Hypothalamus (tissue), 51 donors: Measurements from ENCODE around the gene BBC3.
"Not testable (repeated sequence)": the region's sequence is repeated elsewhere in the genome, so short reads cannot be mapped to it uniquely, and the experiment has no call there.

Experiments
- DNase-seq, 51 donors: peaks; one replicate each; lab custom pipeline; 2025; lab: John Stamatoyannopoulos, UW

BBC3 gene

GRCh38 chr19:47230921-47231214 is at the start of gene BBC3:
TSS of gene BBC3 (minus strand) at chr19:47231199. CDS start at chr19:47228431, 2,768 bp downstream.
- no peak for DNase-seq

- no peak for DNase-seq
These were observed 49.3 kb upstream of the BBC3 start for GRCh38 chr19:47280183-47280797.

- DNase-seq = not testable (repeated sequence)
These were observed 45.5 kb upstream of the BBC3 start for GRCh38 chr19:47276513-47276912.

- peak in 6 of 51 donors; percentile 10 to 44 (median 24) for DNase-seq
These were observed 44.9 kb upstream of the BBC3 start for GRCh38 chr19:47275791-47276461.

GRCh38 chr19:47274891-47275761 is 44.1 kb upstream of the BBC3 start:
- DNase-seq = peak in 8 of 51 donors; percentile 30 to 52 (median 40)

GRCh38 chr19:47274071-47274890 is 43.3 kb upstream of the BBC3 start, which contains the start of gene INAFM1:
TSS of gene INAFM1 (plus strand) at chr19:47274885. CDS start at chr19:47274920, 35 bp downstream.
- peak; percentile 57 to 99 (median 92) for DNase-seq

GRCh38 chr19:47273313-47274070 is 42.5 kb upstream of the BBC3 start:
- DNase-seq = peak; percentile 39 to 94 (median 82)

- peak in 10 of 51 donors; percentile 27 to 69 (median 52) for DNase-seq
These were observed 41.7 kb upstream of the BBC3 start for GRCh38 chr19:47272448-47273312.

- no peak for DNase-seq
These were observed 41.0 kb upstream of the BBC3 start for GRCh38 chr19:47271949-47272348.

- DNase-seq = no peak
These were observed 39.4 kb upstream of the BBC3 start for GRCh38 chr19:47270408-47270807.

GRCh38 chr19:47269596-47269995 is 38.6 kb upstream of the BBC3 start:
- no peak for DNase-seq

- no peak for DNase-seq
These were observed 37.0 kb upstream of the BBC3 start for GRCh38 chr19:47268028-47268427.

- DNase-seq = peak in 43 of 51 donors; percentile 10 to 87 (median 56)
These were observed 36.4 kb upstream of the BBC3 start for GRCh38 chr19:47267350-47267759.

- no peak for DNase-seq
These were observed 35.5 kb upstream of the BBC3 start for GRCh38 chr19:47266401-47266941.

GRCh38 chr19:47264629-47265028 is 33.6 kb upstream of the BBC3 start:
- no peak for DNase-seq

- not testable (repeated sequence) for DNase-seq
These were observed 31.2 kb upstream of the BBC3 start for GRCh38 chr19:47261946-47262793.

- no peak for DNase-seq
These were observed 29.5 kb upstream of the BBC3 start for GRCh38 chr19:47260476-47260875.
